ENCODE measurements around the gene KDM6B.

Gene KDM6B

DNA sequence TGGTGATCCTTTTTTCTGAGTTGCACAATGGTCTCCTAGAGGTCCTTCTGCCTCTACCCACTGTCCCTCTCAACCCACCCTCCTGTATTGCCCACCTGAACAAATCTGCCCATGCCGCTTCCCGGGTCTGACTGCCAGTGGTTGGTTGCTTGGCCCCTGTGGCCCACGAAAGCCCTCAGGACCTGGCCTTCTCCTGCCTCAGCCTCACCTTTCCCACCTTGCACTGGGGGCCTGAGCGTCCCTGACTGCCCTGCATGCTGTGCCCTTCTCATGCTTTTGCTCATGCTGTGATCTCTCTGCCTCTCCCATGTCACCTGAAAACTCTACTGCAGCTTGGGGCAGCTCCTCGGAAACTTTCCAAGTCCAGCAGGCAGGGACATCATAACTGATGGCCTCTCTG, 13.8 kb upstream of the KDM6B start:
- DNase-seq (ENCODE audit: low read depth in 2 of 2), result no peak

GRCh38 chr17:7822126-7822525, 11.9 kb upstream of the KDM6B start:
- DNase-seq (ENCODE audit: low read depth in 2 of 2), result no peak

GRCh38 chr17:7823581-7824001, 10.4 kb upstream of the KDM6B start:
- no peak for DNase-seq (ENCODE audit: low read depth in 2 of 2)

GRCh38 chr17:7824021-7824924, 9.7 kb upstream of the KDM6B start:
- DNase-seq (ENCODE audit: low read depth in 2 of 2), result no peak

DNA sequence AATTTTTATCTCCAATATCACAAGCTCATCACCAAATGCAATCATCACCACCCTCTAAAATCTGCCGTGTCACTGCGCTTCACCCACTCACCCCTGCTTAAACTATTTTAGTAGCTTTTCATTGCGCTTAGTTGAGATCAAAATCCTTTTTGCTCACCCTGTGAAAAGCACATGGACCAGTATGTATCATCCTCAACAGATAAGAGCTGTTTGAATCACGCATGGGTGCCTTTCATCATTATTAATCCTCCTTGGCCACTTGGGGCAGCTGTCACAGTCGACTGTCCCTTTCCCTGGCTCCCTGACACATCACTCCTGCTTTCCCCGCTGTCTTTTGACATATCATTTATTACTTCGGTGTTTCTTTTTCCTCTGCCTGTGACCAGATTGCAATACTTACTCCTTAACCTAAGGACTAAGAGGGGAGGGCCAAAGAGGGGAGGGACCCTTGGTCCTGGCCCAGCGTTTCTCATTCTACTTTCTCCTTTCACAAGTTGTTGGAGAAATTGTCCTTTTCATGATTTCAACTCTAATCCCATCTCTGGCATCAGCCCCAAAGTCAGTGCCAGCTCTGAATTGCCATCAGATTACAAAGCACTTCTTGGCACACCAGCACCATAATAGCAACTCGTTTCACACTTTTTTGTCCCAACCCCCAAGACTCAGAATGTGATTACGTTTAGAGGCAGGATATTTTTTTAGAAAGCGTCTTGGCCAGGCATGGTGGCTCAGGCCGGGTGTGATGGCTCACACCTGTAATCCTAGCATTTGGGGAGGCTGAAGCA, 8.6 kb upstream of the KDM6B start:
- no peak for DNase-seq (ENCODE audit: low read depth in 2 of 2)

GRCh38 chr17:7830616-7831015, 3.4 kb upstream of the KDM6B start:
- no peak for DNase-seq (ENCODE audit: low read depth in 2 of 2)

DNA sequence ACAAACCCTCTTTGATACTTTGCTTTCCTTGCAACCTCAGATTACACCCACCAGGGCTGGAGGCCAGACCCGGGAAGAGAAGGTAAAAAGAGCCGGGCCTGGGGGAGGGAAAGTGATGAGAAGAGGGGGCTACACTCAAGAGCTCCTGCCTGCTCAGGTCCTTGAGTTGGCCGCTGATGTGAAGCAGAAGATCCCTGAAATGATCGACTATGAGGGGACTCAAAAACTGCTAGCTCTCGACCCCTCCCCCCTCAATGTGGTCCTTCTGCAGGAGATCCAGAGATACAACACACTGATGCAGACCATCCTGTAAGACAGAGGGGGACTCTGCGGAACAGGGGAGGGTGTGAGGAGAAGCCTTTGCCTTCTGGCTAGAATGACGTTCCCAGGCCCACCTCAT, 2.8 kb upstream of the KDM6B start:
- DNase-seq (ENCODE audit: low read depth in 2 of 2), result no peak

DNA sequence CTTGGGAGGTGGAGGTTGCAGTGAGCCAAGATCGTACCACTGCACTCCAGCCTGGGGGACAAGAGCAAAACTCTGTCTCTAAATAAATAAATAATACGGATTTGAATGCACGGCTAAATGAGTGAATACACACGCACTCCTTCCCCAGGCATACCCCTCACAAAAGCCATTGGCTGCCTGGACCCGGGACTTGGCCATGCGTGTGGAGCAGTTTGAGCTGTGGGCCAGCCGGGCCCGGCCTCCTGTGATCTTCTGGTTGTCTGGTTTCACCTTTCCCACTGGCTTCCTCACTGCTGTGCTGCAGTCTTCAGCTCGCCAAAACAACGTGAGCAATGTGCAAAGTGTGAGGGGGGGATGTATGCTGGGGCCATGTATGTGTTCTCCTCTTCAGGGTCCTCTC, 1.6 kb upstream of the KDM6B start:
- no peak for DNase-seq (ENCODE audit: low read depth in 2 of 2)

- no peak for DNase-seq (ENCODE audit: low read depth in 2 of 2)
Measured at GRCh38 chr17:7833011-7833794, 814 bp upstream of the KDM6B start.

DNA sequence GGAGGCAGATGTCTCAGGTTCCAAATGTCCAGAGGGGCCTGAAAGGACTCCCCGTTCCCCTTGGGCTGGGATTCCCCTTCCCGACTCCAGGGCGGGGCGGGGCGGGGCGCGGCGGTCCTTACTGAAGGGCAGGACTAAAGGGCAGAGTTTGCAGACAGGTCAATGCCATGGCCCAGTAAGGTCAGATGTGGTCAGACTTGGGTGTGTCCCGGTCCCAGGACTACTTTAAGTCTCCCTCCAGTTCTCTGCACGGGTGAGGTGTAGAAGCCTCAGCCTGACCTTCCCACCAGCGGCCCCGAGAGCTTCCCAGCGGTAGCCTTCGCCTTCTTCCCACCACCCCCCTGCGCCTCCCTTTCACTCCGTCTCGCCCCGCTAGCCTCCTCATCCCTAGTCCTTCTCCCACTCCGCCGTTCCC, 532 bp downstream of the KDM6B start:
- no peak for DNase-seq (ENCODE audit: low read depth in 2 of 2)

- DNase-seq (ENCODE audit: low read depth in 2 of 2), result peak; percentile 81 to 91
Measured at GRCh38 chr17:7834957-7835813, 1.2 kb downstream of the KDM6B start.

- DNase-seq (ENCODE audit: low read depth in 2 of 2), result no peak
Measured at GRCh38 chr17:7835814-7836595, 2.0 kb downstream of the KDM6B start.

GRCh38 chr17:7836596-7837407, 2.8 kb downstream of the KDM6B start:
- DNase-seq (ENCODE audit: low read depth in 2 of 2), result peak; percentile 43 to 69

DNA sequence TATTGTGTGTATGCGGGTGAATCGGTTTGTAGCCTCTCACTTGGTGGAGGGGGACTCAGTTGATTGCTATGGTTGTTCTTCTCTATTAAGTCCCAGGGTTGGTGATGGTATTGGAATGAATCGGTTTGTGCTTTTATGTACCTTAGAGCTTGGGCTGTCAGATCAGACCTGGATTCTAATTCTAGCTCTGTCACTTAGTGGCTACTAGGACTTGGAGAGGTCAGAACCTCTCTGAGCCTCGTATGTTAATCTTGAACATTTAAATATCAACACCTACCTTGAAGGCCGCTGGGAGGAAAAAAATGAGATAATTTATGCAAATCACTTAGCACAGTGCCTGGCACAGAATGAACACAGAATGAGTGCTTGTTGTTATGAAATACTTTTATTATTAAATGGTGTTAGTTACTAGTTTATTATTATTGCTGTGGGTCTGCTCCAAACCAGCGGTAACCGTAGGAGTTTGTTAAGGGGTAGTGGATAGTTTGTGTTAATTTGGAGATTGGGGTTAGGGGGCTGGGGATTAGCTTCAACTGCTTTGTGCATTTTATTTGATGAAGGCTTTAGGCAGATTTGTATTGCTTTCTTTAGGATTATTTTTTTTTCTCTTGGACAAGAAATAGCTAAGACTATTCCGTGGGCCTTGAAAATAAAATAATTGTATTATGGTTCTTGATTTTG, 3.5 kb downstream of the KDM6B start:
- DNase-seq (ENCODE audit: low read depth in 2 of 2), result no peak

DNA sequence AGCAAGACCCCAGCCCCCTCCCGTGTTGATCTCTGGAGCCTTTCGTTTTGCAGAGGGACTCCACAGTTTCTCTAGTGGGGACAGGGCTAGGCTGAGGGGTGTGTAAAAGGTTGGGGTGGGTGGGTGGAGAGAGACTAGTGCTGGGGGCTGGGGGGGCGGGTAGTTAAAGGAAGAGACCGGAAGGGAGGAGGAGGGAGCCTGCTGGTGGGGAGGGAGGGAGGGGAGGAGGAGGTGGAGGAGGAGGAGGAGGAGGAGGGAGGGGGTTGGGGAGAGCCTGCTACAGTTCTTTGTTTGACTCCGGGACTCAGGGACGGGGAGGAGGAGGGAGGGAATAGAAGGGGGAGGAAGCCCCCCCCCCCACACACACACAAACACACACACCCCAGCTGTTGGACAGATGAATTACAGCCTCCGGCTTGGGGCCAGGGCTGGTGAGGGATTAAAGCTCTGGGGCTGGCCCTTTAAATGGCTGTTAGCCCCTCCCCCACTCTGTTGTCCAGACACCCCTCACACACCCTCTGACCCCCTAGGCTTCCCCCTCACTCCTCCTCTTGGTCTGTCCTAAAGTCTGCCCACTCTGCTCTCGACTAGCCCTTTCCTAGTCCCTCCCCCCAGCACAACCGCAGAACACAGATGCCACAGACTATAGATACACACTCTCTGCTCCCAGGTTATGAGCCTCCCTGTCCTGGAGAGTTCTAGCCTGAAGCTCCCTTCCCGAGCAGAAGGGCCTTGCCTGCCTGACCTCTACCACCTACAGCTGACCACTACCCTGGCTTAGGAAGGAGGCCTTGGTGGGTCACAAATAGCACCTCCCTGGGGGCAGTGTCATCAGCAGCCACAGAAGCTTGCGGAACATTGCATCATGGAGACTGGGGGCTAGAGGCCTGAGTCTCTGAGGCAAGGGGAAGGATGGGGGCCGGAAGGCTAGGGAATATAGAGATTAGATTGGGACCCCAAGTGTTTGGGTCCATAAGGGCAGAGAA, 4.4 kb downstream of the KDM6B start:
- no peak for DNase-seq (ENCODE audit: low read depth in 2 of 2)

- no peak for DNase-seq (ENCODE audit: low read depth in 2 of 2)
Measured at GRCh38 chr17:7839190-7839875, 5.3 kb downstream of the KDM6B start.

DNA sequence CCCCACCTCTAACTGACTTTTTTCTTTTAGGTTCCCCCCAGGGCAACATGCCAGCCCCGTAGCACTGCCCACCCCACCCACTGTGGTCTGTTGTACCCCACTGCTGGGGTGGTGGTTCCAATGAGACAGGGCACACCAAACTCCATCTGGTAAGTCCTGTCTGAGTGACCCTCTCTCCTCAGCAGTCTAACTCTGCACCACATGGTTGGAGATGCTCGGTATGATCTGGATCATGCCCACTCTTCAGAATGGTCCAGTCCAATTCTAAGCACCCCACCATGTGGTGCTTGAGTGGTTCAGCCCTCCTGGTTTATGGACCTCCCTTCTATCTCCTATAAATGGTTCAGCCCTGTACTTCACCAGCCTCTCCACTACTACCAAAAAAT, 5.9 kb downstream of the KDM6B start:
- no peak for DNase-seq (ENCODE audit: low read depth in 2 of 2)
